ENCODE data around the gene TIMM44. TPM values are rescaled to one million over a fixed set of nuclear protein-coding genes. Genes with fewer than 3 reads are reported as not detected.

TIMM44 gene
- total RNA-seq, 1 donor from 2014 or later = 39.0 TPM

DNA sequence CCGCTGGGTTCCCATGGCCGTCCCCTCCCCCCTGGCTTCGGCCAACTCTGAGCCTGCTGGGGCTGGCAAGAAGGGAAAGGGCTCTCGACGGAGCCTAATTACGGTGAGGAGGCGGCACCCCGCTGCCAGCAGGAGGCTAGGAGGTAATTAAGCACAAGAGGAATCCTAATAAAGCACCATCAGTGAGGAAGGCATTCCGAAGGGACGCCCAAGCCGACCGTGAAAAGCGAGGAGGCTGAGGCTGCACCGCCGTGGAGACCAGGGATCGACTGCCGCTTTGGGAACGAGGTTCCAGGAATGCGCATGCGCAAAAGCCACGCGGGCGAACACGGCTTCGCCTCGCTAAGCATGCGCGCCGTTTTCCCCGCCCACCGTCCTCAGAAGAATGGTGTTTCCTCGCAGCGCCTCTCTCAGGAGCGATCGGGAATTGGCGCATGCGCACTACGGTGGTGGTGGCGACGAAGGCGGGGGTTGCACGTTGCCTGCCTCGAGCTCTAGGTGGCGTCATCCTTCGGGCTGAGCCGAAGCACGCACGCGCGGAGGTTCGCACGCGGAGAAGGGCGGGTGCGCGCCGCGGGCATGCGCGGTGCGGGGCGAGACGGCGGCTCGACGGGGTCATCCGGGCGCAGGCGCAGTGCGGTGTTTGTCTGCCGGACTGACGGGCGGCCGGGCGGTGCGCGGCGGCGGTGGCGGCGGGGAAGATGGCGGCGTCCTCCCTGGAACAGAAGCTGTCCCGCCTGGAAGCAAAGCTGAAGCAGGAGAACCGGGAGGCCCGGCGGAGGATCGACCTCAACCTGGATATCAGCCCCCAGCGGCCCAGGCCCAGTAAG, 40.0 kb downstream of the TIMM44 start, which contains the start of gene MAP2K7:
TSS of gene MAP2K7 (plus strand) at position 634 of the 830 bp plus-strand sequence. CDS start at position 702, 68 bp downstream.
- peak within 1 kb of the TSS; percentile 94 for H3K4me3 ChIP-seq (ENCODE audit: low read depth, low read length)
- DNase-seq (ENCODE audit: low read depth) = peak; percentile 76
- TF ChIP-seq, protein P1, sequence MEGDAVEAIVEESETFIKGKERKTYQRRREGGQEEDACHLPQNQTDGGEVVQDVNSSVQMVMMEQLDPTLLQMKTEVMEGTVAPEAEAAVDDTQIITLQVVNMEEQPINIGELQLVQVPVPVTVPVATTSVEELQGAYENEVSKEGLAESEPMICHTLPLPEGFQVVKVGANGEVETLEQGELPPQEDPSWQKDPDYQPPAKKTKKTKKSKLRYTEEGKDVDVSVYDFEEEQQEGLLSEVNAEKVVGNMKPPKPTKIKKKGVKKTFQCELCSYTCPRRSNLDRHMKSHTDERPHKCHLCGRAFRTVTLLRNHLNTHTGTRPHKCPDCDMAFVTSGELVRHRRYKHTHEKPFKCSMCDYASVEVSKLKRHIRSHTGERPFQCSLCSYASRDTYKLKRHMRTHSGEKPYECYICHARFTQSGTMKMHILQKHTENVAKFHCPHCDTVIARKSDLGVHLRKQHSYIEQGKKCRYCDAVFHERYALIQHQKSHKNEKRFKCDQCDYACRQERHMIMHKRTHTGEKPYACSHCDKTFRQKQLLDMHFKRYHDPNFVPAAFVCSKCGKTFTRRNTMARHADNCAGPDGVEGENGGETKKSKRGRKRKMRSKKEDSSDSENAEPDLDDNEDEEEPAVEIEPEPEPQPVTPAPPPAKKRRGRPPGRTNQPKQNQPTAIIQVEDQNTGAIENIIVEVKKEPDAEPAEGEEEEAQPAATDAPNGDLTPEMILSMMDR (conservative IDR thresholded peaks at IDR 0.05; ENCODE audit: low read depth, low read length) = peak; percentile 39

DNA sequence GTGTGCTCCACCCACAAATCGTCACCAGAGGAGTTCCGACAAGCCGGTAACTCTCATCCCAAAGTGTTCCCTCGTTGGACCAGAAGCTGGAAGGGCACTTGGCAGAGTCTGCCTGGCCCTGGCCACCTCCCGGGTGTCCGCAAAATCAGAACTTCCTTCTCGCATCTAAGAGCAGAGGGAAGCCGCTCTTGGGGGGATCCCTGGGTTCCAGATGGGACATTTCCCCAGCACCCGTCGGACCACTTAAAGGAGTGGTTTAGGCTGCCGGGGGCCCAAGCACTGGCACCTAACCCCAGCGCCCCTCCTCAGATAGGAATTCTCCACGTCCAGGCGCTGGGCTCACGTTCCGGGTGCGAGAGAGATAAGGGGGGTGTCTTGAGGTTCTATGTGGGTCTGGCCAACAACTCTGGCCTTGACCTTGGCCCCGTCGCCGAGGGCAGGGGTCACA, 40.6 kb downstream of the TIMM44 start:
- TF ChIP-seq, protein P1 (conservative IDR thresholded peaks at IDR 0.05; ENCODE audit: low read depth, low read length) = no peak

DNA sequence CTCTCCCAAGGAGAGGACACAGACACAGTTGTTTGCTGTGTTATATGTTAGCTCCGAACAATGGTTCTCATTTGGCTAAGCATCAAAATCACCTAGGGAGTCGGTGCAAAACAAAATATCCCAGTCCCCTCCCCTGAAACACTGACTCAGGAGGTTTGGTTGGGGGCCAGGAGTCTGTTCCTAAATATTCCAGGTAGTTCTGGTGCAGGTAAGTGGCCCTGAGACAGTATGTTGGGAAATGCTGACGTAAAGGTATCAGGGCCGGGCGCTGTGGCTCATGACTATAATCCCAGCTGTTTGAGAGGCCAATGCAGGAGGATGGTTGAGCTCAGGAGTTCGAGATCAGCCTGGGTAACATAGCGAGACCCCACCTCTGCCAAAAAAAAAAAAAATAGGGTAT, 42.1 kb downstream of the TIMM44 start:
- no peak for DNase-seq (ENCODE audit: low read depth)
- TF ChIP-seq, protein P1 (conservative IDR thresholded peaks at IDR 0.05; ENCODE audit: low read depth, low read length) = no peak
- no peak overlapping the region for H3K4me3 ChIP-seq (ENCODE audit: low read depth, low read length)

More for the DNA sequence above, 40.6 kb downstream of the TIMM44 start:
- DNase-seq (ENCODE audit: low read depth) = no peak
- H3K4me3 ChIP-seq (ENCODE audit: low read depth, low read length) = peak overlapping the region; percentile 72

DNA sequence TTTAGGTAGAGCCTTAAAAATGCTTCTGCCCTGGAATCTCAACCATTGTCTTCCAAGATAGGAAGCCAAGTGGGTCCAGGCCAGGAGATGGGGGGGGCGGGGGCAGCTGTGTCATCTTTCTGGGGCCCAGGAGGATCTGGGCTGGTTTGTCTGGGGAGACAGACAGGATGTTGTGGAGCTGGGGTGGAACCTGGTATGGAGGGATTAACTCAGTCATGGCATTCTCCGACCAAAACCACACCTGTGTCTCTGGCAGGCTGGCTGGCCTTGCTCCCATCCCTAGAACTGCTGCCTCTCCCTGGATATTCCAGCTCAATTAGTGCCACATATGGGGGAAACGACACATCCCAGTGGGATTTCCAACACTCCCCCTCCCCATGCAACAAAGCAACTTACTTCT, 42.5 kb downstream of the TIMM44 start:
- no peak overlapping the region for H3K4me3 ChIP-seq (ENCODE audit: low read depth, low read length)
- no peak for DNase-seq (ENCODE audit: low read depth)
- TF ChIP-seq, protein P1 (conservative IDR thresholded peaks at IDR 0.05; ENCODE audit: low read depth, low read length) = no peak

DNA sequence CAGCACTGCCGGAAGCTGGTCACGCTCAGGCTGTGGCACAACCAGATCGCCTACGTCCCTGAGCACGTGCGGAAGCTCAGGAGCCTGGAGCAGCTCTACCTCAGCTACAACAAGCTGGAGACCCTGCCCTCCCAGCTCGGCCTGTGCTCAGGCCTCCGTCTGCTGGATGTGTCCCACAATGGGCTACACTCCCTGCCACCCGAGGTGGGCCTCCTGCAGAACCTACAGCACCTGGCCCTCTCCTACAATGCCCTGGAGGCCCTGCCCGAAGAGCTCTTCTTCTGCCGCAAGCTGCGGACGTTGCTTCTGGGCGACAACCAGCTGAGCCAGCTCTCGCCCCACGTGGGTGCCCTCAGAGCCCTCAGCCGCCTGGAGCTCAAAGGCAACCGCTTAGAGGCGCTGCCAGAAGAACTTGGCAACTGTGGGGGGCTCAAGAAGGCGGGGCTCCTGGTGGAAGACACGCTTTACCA, 43.0 kb downstream of the TIMM44 start:
- no peak overlapping the region for H3K4me3 ChIP-seq (ENCODE audit: low read depth, low read length)
- no peak for DNase-seq (ENCODE audit: low read depth)
- TF ChIP-seq, protein P1 (conservative IDR thresholded peaks at IDR 0.05; ENCODE audit: low read depth, low read length) = no peak

DNA sequence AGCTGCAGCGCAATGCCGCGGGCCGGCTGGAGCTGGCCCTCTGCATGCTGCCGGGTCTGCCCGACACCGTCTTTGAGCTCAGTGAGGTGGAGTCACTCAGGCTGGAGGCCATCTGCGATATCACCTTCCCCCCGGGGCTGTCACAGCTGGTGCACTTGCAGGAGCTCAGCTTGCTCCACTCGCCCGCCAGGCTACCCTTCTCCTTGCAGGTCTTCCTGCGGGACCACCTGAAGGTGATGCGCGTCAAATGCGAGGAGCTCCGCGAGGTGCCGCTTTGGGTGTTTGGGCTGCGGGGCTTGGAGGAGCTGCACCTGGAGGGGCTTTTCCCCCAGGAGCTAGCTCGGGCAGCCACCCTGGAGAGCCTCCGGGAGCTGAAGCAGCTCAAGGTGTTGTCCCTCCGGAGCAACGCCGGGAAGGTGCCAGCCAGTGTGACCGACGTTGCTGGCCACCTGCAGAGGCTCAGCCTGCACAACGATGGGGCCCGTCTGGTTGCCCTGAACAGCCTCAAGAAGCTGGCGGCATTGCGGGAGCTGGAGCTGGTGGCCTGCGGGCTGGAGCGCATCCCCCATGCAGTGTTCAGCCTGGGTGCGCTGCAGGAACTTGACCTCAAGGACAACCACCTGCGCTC, 43.6 kb downstream of the TIMM44 start:
- no peak overlapping the region for H3K4me3 ChIP-seq (ENCODE audit: low read depth, low read length)
- DNase-seq (ENCODE audit: low read depth) = no peak
- TF ChIP-seq, protein P1 (conservative IDR thresholded peaks at IDR 0.05; ENCODE audit: low read depth, low read length) = no peak
